Astrocyte (in vitro differentiated cells and primary cell): Measurements from ENCODE around the gene FRS2.

ENCODE experiments used
- EZH2 ChIP-seq: IDR thresholded peaks from 2 replicates; pipeline ENCODE4 v1.6.1; 2012; ENCODE audit warnings: mild to moderate bottlenecking, low read length, inconsistent platforms; ENCODE audit not compliant: insufficient read depth
- TF ChIP-seq, protein P1 (sequence below): IDR thresholded peaks from 2 replicates; pipeline ENCODE4 v1.5.1; 2011; ENCODE audit warnings: low read depth, mild to moderate bottlenecking, inconsistent platforms, low read length, moderate library complexity; ENCODE audit not compliant: insufficient read depth

DNA sequence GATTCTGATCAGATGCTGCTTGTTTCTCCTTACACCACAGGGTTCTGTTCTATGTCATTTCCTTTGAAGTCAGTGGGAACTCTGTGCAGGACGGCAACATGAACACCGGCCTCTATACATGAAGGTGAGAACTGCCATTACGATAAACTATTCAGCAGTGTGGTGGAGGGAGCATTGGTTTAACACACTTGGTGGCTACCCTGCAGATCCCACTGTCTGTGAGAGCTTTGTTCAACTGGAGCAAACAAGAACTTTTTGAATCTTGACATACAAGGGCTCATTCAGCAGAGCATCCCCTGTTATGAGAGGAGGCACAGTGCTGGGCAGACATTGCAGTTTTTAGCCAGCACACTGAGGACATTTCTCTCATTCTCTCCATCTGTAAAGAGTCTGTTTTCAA, 10.7 kb upstream of the FRS2 start:
- TF ChIP-seq EZH2: no peak
- TF ChIP-seq, protein P1, sequence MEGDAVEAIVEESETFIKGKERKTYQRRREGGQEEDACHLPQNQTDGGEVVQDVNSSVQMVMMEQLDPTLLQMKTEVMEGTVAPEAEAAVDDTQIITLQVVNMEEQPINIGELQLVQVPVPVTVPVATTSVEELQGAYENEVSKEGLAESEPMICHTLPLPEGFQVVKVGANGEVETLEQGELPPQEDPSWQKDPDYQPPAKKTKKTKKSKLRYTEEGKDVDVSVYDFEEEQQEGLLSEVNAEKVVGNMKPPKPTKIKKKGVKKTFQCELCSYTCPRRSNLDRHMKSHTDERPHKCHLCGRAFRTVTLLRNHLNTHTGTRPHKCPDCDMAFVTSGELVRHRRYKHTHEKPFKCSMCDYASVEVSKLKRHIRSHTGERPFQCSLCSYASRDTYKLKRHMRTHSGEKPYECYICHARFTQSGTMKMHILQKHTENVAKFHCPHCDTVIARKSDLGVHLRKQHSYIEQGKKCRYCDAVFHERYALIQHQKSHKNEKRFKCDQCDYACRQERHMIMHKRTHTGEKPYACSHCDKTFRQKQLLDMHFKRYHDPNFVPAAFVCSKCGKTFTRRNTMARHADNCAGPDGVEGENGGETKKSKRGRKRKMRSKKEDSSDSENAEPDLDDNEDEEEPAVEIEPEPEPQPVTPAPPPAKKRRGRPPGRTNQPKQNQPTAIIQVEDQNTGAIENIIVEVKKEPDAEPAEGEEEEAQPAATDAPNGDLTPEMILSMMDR: no peak
